GM21825 (cell line): ENCODE data around the gene ZFYVE16.
"Not testable (repeated sequence)": the region's sequence is repeated elsewhere in the genome, so short reads cannot be mapped to it uniquely, and the experiment has no call there.

Experiments used
- ATAC-seq: cut with Tn5 transposase; IDR thresholded peaks from one replicate; pipeline ENCODE4 v1.9.1; 2021; ENCODE audit warnings: mild to moderate bottlenecking, moderate library complexity; ENCODE audit not compliant: unreplicated experiment

ZFYVE16 gene

GRCh38 chr5:80487444-80487828 lies 79.6 kb downstream of the ZFYVE16 start:
- no peak for ATAC-seq

DNA sequence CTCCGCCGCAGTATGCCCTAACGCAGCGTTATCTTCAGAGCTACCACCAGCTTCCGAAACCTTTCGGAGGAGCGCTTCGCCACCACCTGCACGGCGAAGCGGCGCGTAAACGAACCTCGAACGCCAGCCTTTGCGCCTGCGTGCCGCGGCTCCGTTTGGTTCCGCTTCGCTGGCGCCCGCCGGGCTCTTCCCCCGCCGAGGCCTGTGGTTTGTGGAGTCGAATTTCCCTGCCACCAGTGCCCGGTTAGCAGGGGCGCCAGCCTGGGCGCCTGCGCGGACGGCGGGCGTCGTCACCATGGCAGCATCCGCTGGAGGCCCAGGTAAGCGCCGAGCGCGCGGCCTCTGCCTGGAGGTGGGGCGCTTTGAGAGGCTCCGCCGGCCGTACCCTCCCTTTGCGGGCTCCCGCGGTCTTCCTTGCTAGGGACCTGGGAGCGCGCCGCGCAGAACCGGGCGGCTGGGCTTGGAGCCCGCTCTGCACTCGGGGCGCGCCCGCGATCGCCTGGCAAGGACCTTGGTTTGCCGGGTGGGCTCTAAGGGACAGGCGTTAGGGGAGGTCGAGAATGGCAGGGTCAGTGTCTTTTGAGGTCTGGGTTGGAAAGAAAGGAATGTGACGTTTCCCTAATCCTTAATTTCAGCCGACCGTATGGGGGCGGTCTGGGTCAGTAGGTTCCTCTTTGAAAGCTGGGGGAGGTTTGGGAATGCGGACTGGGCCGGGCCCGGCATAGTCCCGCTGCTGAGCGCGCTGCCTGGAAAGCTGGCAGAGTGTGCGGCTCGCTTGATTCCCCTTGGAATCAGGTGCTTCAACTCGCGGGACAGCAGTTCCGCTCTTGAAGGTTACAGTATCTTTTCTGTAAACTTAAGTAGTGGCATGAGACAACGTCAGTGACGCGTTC lies 80.2 kb downstream of the ZFYVE16 start, which contains the start of gene FAM151B:
Gene FAM151B (plus strand): TSS at position 272 of the 893 bp plus-strand sequence. CDS start 24 bp downstream, at position 296.
- peak; percentile 88 for ATAC-seq

DNA sequence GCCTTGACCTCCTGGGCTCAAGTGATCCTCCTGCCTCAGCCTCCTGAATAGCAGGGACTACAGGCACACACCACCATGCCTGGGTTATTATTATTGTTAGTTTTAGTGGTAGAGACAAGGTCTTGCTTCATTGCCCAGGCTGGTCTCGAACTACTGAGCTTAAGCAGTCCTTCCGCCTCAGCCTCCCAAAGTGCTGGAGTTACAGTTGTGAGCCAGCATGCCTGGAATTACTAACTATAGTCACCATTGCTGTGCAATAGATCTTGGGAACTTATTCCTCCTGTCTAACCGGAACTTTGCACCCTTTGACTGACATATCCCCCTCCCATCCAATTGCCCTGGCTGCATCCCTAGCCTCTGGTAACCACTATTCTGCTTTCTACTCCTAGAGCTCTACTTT lies 83.4 kb downstream of the ZFYVE16 start:
- ATAC-seq = no peak

- no peak for ATAC-seq
Observed at GRCh38 chr5:80492741-80493140, 84.9 kb downstream of the ZFYVE16 start.

DNA sequence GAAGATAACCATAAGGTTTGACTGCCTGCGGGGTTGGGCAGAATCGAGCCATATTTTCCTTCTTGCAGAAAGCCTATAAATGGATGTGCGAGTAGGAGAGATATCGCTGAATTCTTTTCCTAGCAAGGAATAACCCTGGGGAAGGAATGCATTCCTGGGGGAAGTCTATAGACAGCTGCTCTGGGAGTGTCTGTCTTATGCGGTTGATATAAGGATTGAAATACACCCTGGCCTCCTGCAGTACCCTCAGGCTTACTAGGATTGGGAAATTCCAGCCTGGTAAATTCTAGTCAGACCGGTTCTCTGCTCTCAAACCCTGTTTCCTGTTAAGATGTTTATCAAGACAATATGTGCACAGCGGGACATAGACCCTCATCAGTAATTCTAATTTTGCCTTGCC lies 85.6 kb downstream of the ZFYVE16 start:
- ATAC-seq = not testable (repeated sequence)

GRCh38 chr5:80495891-80496290 lies 88.0 kb downstream of the ZFYVE16 start:
- no peak for ATAC-seq

- no peak for ATAC-seq
Observed at GRCh38 chr5:80502800-80503199, 94.9 kb downstream of the ZFYVE16 start.

DNA sequence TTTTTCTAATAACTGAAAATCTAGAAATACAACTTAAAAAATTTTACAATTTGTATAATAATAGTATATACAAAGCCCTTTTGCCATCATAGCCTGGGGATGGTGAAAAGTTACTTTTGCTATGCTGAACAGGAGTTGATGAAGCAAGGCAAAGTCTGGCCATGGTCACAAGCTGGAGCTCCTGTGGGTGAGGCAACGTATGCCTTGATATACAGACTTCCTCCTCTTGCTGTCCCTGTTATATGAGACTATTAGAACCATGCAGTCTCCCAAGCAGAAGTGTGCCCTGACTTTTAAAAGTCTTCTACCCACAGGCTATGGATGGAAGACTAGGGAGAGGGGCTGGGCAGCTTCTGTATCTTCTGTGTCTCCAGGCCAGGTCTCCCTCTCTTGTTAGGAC lies 95.8 kb downstream of the ZFYVE16 start:
- no peak for ATAC-seq

GRCh38 chr5:80504833-80505232 lies 97.0 kb downstream of the ZFYVE16 start:
- no peak for ATAC-seq

DNA sequence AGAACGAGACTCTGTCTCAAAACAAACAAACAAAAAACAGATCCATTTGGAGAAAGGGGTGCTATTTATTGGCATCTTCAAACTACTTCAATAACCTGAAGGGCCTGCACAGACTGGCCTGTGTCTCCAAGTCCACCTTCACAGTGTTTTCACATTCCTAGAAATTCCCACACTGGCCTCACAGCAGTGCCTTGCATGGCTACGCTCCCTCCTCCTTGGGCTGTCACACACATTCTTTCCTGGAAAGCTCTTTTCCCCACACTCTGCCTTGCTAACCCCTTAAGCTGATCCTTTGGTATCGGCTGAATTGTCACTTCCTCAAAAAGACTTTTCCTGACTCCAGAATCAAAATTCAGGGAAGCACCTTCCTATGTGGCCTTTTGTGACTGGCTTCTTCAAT lies 99.8 kb downstream of the ZFYVE16 start:
- ATAC-seq = no peak

DNA sequence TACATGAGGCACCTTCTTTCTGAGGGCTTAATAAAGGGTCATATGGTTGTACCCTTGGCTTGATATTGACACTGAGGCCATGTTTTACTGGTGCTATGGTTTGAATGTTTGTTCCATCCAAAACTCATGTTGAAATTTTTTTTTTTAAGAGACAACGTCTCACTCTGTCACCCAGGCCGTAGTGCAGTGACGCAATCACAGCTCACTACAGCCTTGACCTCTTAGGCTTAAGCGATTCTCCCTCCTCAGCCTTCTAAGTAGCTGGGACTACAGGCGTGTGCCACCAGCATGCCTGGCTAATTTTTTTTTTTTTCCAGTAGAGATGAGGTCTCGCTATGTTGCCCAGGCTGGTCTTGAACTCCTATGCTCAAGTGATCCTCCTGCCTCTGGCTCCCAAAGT lies 101.0 kb downstream of the ZFYVE16 start:
- ATAC-seq = no peak

- ATAC-seq = no peak
Observed at GRCh38 chr5:80509362-80509761, 101.5 kb downstream of the ZFYVE16 start.

GRCh38 chr5:80516826-80517225 lies 109.0 kb downstream of the ZFYVE16 start:
- peak; percentile 52 for ATAC-seq
